GM12875 (cell line): ENCODE results near the gene CD9.

Source experiments
- H3K4me3 ChIP-seq: one replicate; pipeline ENCODE4 v1.5.1; 2011; ENCODE audit warnings: low read depth, low read length, control low read depth
- TF ChIP-seq, protein P1 (sequence below): IDR thresholded peaks from 2 replicates; pipeline ENCODE4 v1.5.1; 2011; ENCODE audit warnings: low read depth, mild to moderate bottlenecking, control low read depth, inconsistent platforms, low read length, moderate library complexity, borderline replicate concordance; ENCODE audit not compliant: insufficient read depth

The CD9 gene

DNA sequence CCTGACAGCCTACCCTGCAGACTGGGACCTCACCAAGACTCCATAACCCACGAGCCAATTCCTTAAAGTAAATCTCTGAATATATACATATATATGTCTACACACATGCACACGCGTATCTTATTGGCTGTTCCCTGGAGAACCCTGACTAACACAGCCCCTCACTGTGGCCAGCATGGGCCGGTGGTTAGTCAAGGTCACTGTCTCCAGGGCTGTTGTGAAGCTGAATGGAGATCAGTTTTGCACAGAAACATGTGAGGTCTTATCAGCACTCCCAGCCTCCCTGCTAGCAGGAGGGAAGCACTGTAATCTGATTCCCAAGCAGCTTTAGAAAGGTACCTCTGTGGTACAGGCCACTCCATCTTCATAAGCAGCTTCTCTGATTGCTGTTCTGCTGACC lies 63.7 kb downstream of the CD9 start:
- no peak overlapping the region for H3K4me3 ChIP-seq
- TF ChIP-seq, protein P1, sequence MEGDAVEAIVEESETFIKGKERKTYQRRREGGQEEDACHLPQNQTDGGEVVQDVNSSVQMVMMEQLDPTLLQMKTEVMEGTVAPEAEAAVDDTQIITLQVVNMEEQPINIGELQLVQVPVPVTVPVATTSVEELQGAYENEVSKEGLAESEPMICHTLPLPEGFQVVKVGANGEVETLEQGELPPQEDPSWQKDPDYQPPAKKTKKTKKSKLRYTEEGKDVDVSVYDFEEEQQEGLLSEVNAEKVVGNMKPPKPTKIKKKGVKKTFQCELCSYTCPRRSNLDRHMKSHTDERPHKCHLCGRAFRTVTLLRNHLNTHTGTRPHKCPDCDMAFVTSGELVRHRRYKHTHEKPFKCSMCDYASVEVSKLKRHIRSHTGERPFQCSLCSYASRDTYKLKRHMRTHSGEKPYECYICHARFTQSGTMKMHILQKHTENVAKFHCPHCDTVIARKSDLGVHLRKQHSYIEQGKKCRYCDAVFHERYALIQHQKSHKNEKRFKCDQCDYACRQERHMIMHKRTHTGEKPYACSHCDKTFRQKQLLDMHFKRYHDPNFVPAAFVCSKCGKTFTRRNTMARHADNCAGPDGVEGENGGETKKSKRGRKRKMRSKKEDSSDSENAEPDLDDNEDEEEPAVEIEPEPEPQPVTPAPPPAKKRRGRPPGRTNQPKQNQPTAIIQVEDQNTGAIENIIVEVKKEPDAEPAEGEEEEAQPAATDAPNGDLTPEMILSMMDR = no peak

DNA sequence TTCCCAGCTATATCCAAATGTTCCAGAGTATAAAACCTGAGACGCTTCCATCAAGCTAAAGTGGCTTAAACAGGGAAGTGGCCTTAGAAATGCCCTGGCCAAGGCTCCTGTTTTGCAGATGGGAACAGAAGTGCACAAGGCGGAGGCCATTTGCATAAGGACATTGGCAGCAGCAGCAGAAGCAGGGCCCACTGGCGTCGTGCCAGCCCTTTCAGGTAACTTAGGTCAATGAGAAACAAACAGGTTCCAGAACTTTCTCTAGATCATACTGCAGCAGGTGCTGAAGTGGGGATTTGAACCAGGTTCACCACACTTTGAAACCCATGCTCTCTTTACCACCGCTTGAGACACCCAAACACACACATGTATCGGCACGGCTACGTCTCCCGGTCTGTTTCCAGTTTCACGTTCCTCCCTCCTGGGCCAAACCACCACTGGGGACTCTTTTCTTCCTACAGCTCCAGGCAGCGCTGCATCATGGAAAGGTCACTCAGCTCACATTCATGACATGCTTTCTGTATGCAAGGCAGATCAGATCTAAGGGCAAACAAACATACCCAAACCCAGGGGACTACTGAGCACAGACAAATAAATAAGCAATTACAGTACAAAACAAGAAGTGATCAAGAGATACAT lies 64.3 kb downstream of the CD9 start:
- no peak overlapping the region for H3K4me3 ChIP-seq
- TF ChIP-seq, protein P1 = no peak

GRCh38 chr12:6265038-6265405 lies 64.8 kb downstream of the CD9 start:
- no peak overlapping the region for H3K4me3 ChIP-seq
- TF ChIP-seq, protein P1 = no peak

- H3K4me3 ChIP-seq = no peak overlapping the region
- TF ChIP-seq, protein P1 = no peak
These were observed 66.4 kb downstream of the CD9 start for GRCh38 chr12:6266541-6266966.

DNA sequence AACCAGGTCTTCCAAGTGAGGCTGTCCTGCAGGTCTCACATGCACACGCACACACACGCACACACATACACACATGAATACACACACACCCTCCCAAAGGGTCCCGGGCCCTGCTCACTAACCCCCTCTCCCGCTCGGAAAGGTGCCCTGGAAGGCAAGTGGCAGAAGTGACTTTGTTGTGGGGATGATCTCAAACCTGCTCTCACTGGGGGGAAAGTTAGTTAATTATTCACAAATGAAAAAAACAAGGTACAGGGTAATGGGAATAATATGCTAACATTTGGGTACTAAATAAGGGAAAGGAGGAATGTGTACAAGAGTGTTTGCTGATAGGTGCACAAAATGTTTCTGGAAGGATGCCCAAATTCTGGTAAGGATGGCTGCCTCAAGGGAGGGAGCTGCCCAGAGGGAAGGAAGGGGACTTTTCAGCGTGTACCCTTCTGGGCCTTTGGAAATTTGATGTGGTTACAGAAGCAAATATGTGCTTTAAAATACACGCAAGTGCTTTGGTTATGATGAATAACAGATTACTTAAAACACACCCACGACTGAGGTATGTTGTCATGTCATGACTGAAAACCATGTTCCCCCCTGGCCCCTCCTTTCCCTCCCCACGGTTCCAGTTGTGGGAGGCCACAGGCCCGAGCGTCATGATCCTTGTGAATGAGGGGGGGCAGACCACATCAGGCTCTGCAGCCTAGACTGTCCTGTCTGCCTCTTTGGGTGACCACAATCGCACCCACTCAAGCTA lies 66.9 kb downstream of the CD9 start:
- TF ChIP-seq, protein P1 = no peak
- no peak overlapping the region for H3K4me3 ChIP-seq

DNA sequence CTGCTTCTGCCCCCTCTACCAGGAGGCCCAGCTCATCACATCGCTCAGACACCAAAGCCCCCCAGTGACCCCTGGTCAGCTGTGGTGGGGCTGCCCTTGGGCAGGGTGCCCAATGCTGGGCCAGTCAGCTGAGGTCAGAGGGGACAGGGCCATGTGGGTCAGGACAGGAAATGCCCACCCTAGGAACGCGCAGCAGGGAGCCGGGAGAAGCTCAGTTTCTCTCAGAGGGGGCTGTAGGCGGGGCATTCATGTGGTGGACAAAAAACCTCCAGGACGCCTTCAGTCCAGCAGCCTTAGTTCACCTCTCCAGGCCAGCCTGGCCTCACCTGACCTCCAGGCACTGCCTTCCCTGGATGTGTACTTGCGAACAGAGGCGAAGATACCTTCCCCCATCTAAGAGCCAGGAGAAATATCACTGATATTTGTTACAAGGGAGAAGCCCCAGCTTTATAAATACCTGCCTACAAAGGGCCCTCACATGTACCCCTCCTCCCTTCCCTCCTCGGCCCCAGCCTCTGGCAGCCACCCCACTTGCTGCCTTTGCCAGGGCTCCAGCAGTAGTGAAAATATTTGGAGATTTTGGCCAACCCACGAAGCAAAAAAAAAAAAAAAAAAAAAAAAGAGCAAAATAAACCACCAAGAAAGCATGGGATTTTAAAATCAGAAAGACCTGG lies 68.4 kb downstream of the CD9 start:
- H3K4me3 ChIP-seq = no peak overlapping the region
- TF ChIP-seq, protein P1 = no peak
